Measurements from ENCODE around the gene RNF5. TPM values are rescaled to one million over a fixed set of nuclear protein-coding genes. Genes with fewer than 3 reads are reported as not detected.

RNF5 gene
- total and polyA plus RNA-seq, 9 of the 15 experiments (the other 6 are each of a cell fraction or from before 2014, with no cell fraction given), result 62.2 to 245 (median 129) TPM

DNA sequence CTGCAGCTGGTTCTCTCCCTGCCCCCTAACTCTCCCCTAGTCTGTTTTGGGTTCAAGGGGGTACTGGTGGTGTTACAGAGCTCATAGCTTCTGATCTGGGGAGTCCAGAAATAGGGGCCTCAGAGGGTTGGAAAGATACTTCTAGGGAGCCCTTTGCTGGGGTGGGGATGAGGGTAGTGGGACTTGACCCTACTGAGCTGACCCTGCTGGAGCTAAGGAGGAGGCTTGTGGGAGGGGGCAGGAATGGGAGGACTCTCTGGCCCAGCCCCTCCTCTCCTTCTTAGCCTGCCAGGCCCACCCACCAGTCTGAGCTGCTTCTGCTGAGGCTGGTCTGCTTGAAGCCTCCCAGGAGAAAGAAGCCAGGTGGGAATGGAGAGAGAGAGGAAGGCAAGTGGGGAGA is 13.9 kb upstream of the RNF5 start, which contains the start of gene EGFL8:
EGFL8 (plus strand) TSS at position 301 of the 400 bp plus-strand sequence. CDS start 1,571 bp downstream, outside the sequence.
- Histone ChIP-seq H3K4me1 (replicated peaks in 1 of 2; ENCODE audit: control insufficient read depth in 2 of 2, insufficient read depth in 2 of 2, low read length in 2 of 2) (peaks cover 35 to 39% of the 10 kb centered on the region in 2 experiments), H3K36me3 (ENCODE audit: control insufficient read depth, insufficient read depth, low read length) (peaks cover 66% of the 10 kb centered on the region), H3K79me2 (ENCODE audit: control insufficient read depth, insufficient read depth, low read length) (peaks cover 3% of the 10 kb centered on the region; the same call in 1 of the 3 replicates), H3K9me1 (ENCODE audit: control insufficient read depth, insufficient read depth, low read length) (no peaks in the 10 kb centered on the region), H3K27me3 (ENCODE audit: control insufficient read depth in 2 of 2, insufficient read depth in 2 of 2, low read length in 2 of 2) (no peaks in the 10 kb centered on the region), H2AFZ (ENCODE audit: low read depth, low read length) (no peak within 1 kb of the TSS), H3K4me3 (no peak within 1 kb of the TSS), H4K20me1 (replicated peaks; ENCODE audit: control insufficient read depth, insufficient read depth, low read length) (no peaks in the 10 kb centered on the region), H3K27ac (ENCODE audit: extremely low read depth, low read depth, low read length) (no peak within 1 kb of the TSS; the same call in 2 of the 3 replicates), H3K4me2 (ENCODE audit: insufficient read depth, low read length) (no peak within 1 kb of the TSS), H3K9me3 (replicated peaks; ENCODE audit: control insufficient read depth, insufficient read depth, low read depth, low read length) (no peaks in the 10 kb centered on the region), H3K9ac (ENCODE audit: insufficient read depth in 1 of 2, low read depth in 2 of 2, low read length in 2 of 2) (peak within 1 kb of the TSS in 1 of 2 experiments; percentile 50; a peak in 1 of 4 replicates)
- no peak for TF ChIP-seq KLF16 (IDR thresholded peaks at IDR 0.05)
- FAIRE-seq, result no peak
- DNase-seq (ENCODE audit: extremely low read depth in 1 of 4, low spot score in 3 of 4), result no peak
- intact Hi-C loops (cut with micrococcal nuclease) (no loop called here), in situ Hi-C loops (cut with MboI) (no loop called here)
- BruUV-seq (replicated peaks), result no TSS peak
- POLR2A ChIA-PET, result interaction anchor here (0.8 to 4.6 kb wide), 7 partner anchors 8 to 35 kb away, joined by 3 to 30 read pairs (median 5); partner anchors contain the start of genes AGPAT1, FKBPL, PRRT1 and RNF5
- ATAC-seq, result no peak
- CTCF ChIA-PET (ENCODE audit: low intra/inter-chr PET ratio), result no interaction called here

GRCh38 chr6:32166411-32167061 is 11.7 kb upstream of the RNF5 start:
- POLR2A ChIA-PET, result interaction anchor here (0.6 to 4.6 kb wide), 3 partner anchors 11 to 37 kb away, joined by 3 to 30 read pairs (median 4); partner anchors contain the start of genes AGPAT1 and RNF5
- Histone ChIP-seq H3K9me3 (replicated peaks; ENCODE audit: control insufficient read depth, insufficient read depth, low read depth, low read length) (no peaks in the 10 kb centered on the region), H3K4me2 (ENCODE audit: insufficient read depth, low read length) (no peak overlapping the region), H3K4me1 (replicated peaks in 1 of 2; ENCODE audit: control insufficient read depth in 2 of 2, insufficient read depth in 2 of 2, low read length in 2 of 2) (peaks cover 44 to 51% of the 10 kb centered on the region in 2 experiments), H3K79me2 (ENCODE audit: control insufficient read depth, insufficient read depth, low read length) (peaks cover 3% of the 10 kb centered on the region; the same call in 1 of the 3 replicates), H2AFZ (ENCODE audit: low read depth, low read length) (no peak overlapping the region), H3K36me3 (ENCODE audit: control insufficient read depth, insufficient read depth, low read length) (peaks cover 80% of the 10 kb centered on the region), H3K9ac (ENCODE audit: insufficient read depth in 1 of 2, low read depth in 2 of 2, low read length in 2 of 2) (peak overlapping the region in 1 of 2 experiments; percentile 88; a peak in 2 of 4 replicates), H3K27ac (ENCODE audit: extremely low read depth, low read depth, low read length) (0 out of 3 replicates have a peak overlapping the region, but pooled peaks have one; percentile 10), H3K4me3 (no peak overlapping the region), H3K9me1 (ENCODE audit: control insufficient read depth, insufficient read depth, low read length) (no peaks in the 10 kb centered on the region), H3K27me3 (ENCODE audit: control insufficient read depth in 2 of 2, insufficient read depth in 2 of 2, low read length in 2 of 2) (no peaks in the 10 kb centered on the region), H4K20me1 (replicated peaks; ENCODE audit: control insufficient read depth, insufficient read depth, low read length) (no peaks in the 10 kb centered on the region)
- intact Hi-C loops (cut with micrococcal nuclease) (loop anchor here (5.0 kb wide), 1 partner anchor 49 kb away; no protein-coding TSS in a partner anchor), in situ Hi-C loops (cut with MboI) (no loop called here)
- FAIRE-seq, result no peak
- DNase-seq (ENCODE audit: extremely low read depth in 1 of 4, low spot score in 3 of 4), result peak; percentile 69 to 77 (median 70)
- BruUV-seq (replicated peaks), result no TSS peak
- ATAC-seq, result peak; percentile 62
- 92% methylated on average over 24 of the region's 30 CpGs for WGBS (ENCODE audit: insufficient coverage, low coverage, missing lambda C conversion rate)
- CTCF ChIA-PET (ENCODE audit: low intra/inter-chr PET ratio), result no interaction called here
- TF ChIP-seq MYNN (IDR thresholded peaks at IDR 0.05) (0 out of 2 replicates have a peak, but pooled peaks have one; percentile 17), MYNN (CRISPR knock-in tag; IDR thresholded peaks at IDR 0.05) (no peak), ZBTB34 (CRISPR knock-in tag; IDR thresholded peaks at IDR 0.05) (no peak; the same call in 1 of the 2 replicates), POLR2G (IDR thresholded peaks at IDR 0.05; ENCODE audit: low read depth, low read length) (peak; percentile 69), MAFF (IDR thresholded peaks at IDR 0.05; ENCODE audit: low read length) (no peak), RAD21 (CRISPR knock-in tag; conservative IDR thresholded peaks at IDR 0.05 in 1 of 2, IDR thresholded peaks at IDR 0.05 in 1 of 2) (peak in 1 of 2 experiments; percentile 35; a peak in 3 of 4 replicates), RNF219 (CRISPR knock-in tag; IDR thresholded peaks at IDR 0.05) (no peak), ILK (tag; IDR thresholded peaks at IDR 0.05; ENCODE audit: borderline replicate concordance, low read depth) (no peak), CBX1 (IDR thresholded peaks at IDR 0.05; ENCODE audit: low read depth) (0 out of 2 replicates have a peak, but pooled peaks have one; percentile 28)

Data from K562 (cell line).